ENCODE measurements around the gene ERGIC1. TPM values are rescaled to one million over a fixed set of nuclear protein-coding genes. Genes with fewer than 3 reads are reported as not detected.
"Not testable (repeated sequence)": the region's sequence is repeated elsewhere in the genome, so short reads cannot be mapped to it uniquely, and the experiment has no call there.

ERGIC1 gene
- total and polyA plus RNA-seq, 9 donors = 41.7 to 147 (median 92.3) TPM

- WGBS, 3 donors = 97 to 99% (median 98%) methylated on average over 4 to 5 of the region's 5 CpGs
- no peak for TF ChIP-seq POLR2A (IDR thresholded peaks at IDR 0.05)
- Histone ChIP-seq H3K27me3 (no peaks in the 10 kb centered on the region), H3K4me3 (no peak overlapping the region), H3K36me3 (no peaks in the 10 kb centered on the region), H3K4me1 (ENCODE audit: insufficient read depth) (no peaks in the 10 kb centered on the region), H3K9me3 (no peaks in the 10 kb centered on the region), H3K27ac (no peak overlapping the region)
- intact Hi-C loops (cut with DNase I) = no loop called here
- DNase-seq = no peak
Observed at GRCh38 chr5:172846249-172846648, 12.2 kb downstream of the ERGIC1 start.

- DNase-seq = no peak
- TF ChIP-seq CTCF (IDR thresholded peaks at IDR 0.05) (no peak), EP300 (IDR thresholded peaks at IDR 0.05) (no peak), POLR2A (IDR thresholded peaks at IDR 0.05) (no peak)
- Histone ChIP-seq H3K36me3 (no peaks in the 10 kb centered on the region), H3K27ac (no peak overlapping the region), H3K4me1 (ENCODE audit: insufficient read depth) (no peaks in the 10 kb centered on the region), H3K27me3 (no peaks in the 10 kb centered on the region), H3K9me3 (no peaks in the 10 kb centered on the region), H3K4me3 (no peak overlapping the region)
- WGBS, 3 donors = 66 to 75% (median 69%) methylated on average over 4 of the region's 4 CpGs
- intact Hi-C loops (cut with DNase I) = no loop called here
Observed at GRCh38 chr5:172846677-172847076, 12.6 kb downstream of the ERGIC1 start.

GRCh38 chr5:172847584-172847983 lies 13.5 kb downstream of the ERGIC1 start:
- 86 to 92% (median 88%) methylated on average over 13 of the region's 13 CpGs for WGBS, 3 donors
- H3K9me3 ChIP-seq; H3K27me3 ChIP-seq; H3K4me3 ChIP-seq; DNase-seq; H3K4me1 ChIP-seq (ENCODE audit: insufficient read depth); H3K27ac ChIP-seq; H3K36me3 ChIP-seq; intact Hi-C loops (cut with DNase I): not testable (repeated sequence)

- Histone ChIP-seq H3K4me1 (ENCODE audit: insufficient read depth) (peaks cover 1% of the 10 kb centered on the region), H3K27me3 (no peaks in the 10 kb centered on the region), H3K4me3 (no peak overlapping the region), H3K36me3 (no peaks in the 10 kb centered on the region), H3K27ac (no peak overlapping the region), H3K9me3 (no peaks in the 10 kb centered on the region)
- intact Hi-C loops (cut with DNase I) = no loop called here
- no peak for DNase-seq
- WGBS, 3 donors = 71 to 85% (median 79%) methylated on average over 3 of the region's 3 CpGs
- TF ChIP-seq EP300 (IDR thresholded peaks at IDR 0.05) = no peak
- TF ChIP-seq POLR2A (IDR thresholded peaks at IDR 0.05) = no peak
- no peak for TF ChIP-seq CTCF (IDR thresholded peaks at IDR 0.05)
Observed at GRCh38 chr5:172848419-172848818, 14.4 kb downstream of the ERGIC1 start.

GRCh38 chr5:172849606-172850453 lies 15.8 kb downstream of the ERGIC1 start:
- intact Hi-C loops (cut with DNase I) = no loop called here
- no peaks in the 10 kb centered on the region for H3K27me3 ChIP-seq
- H3K36me3 ChIP-seq = no peaks in the 10 kb centered on the region
- TF ChIP-seq CTCF (IDR thresholded peaks at IDR 0.05) = no peak
- no peak for TF ChIP-seq EP300 (IDR thresholded peaks at IDR 0.05)
- TF ChIP-seq POLR2A (IDR thresholded peaks at IDR 0.05) = no peak
- no peak for DNase-seq
- 85 to 90% (median 89%) methylated on average over 15 of the region's 15 CpGs for WGBS, 3 donors
- H3K27ac ChIP-seq = no peak overlapping the region
- H3K9me3 ChIP-seq = no peaks in the 10 kb centered on the region
- peaks cover 6% of the 10 kb centered on the region for H3K4me1 ChIP-seq (ENCODE audit: insufficient read depth)
- no peak overlapping the region for H3K4me3 ChIP-seq

All from ovary (tissue), 9 donors.